Non-pigmented ciliary epithelial cell (primary cell): ENCODE results near the gene SLX9.

Experiments used
- DNase-seq: peaks from one replicate; pipeline ENCODE4 v3.0.0-alpha.2; 2010; ENCODE audit warnings: low read depth

The SLX9 gene

GRCh38 chr21:44939532-44940115 lies at the start of gene SLX9:
SLX9 (plus strand) TSS chr21:44940029; CDS start chr21:44940058, 29 bp downstream.
- no peak for DNase-seq

DNA sequence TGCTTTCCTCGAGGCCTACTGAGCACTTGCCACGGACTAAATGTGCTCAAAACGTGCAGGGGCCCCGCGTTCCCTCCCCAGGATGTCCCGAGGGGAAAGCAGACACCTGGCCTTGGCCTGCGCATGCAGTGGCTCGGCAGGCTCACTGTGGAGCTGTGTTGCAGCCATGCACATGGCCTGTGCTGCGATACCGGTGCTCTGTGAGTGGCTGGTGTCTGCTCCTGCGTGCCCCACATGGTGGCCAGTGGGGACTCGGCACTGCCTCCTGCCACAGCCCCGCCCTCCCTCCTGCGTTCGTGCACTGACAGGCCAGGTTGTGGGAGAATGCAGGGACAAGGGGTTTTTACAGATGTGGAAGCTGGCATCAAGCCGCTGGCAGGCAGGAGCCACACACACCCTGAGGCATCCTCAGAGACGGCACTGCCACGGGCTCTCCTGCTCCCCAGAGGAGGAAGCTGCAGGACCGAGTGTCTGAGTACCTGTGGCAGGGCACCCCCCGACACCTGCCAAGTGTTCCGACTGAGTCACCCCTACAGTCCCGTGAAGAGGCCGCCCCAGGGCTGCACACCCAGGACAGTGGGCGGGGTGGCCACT lies 49.4 kb upstream of the SLX9 start:
- no peak for DNase-seq

GRCh38 chr21:44890961-44891541 lies 48.8 kb upstream of the SLX9 start:
- no peak for DNase-seq

DNA sequence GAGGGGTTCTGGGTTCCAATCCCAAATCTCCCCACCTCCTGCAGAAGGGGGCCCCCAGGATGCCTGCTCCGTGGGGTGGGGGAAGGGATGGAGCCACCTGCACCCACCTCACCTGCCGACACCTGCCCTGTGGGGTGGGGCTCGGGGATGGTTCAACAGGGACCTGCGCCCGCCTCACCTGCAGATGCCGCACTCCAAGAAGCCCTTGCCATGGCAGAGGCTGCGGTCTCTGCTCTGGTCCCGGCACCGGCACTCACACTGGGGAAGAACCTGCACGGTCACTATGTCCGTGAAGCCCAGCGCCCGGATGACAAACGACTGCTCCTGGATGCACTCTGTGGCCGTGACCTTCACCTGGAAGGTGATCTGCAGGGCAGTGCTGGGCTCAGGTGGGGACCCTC lies 48.2 kb upstream of the SLX9 start:
- no peak for DNase-seq

DNA sequence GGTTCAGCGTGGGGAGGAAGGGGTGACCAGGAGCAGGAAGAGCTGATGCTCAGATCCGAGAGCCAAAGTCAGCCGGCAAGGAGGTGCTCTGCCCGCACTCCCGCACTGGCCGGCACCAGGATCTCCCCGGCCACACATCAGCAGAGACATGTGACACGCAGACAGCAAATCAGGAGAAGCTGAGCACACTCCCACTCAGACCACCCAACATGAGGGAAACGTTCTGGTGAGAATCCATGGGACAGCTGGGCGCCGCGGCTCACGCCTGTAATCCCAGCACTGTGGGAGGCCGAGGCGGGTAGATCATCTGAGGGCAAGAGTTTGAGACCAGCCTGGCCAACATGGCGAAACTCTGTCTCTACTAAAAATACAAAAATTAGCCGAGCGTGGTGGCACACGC lies 47.7 kb upstream of the SLX9 start:
- no peak for DNase-seq

- no peak for DNase-seq
Measured at GRCh38 chr21:44892536-44893277, 47.1 kb upstream of the SLX9 start.

- no peak for DNase-seq
Measured at GRCh38 chr21:44893278-44893556, 46.6 kb upstream of the SLX9 start.

DNA sequence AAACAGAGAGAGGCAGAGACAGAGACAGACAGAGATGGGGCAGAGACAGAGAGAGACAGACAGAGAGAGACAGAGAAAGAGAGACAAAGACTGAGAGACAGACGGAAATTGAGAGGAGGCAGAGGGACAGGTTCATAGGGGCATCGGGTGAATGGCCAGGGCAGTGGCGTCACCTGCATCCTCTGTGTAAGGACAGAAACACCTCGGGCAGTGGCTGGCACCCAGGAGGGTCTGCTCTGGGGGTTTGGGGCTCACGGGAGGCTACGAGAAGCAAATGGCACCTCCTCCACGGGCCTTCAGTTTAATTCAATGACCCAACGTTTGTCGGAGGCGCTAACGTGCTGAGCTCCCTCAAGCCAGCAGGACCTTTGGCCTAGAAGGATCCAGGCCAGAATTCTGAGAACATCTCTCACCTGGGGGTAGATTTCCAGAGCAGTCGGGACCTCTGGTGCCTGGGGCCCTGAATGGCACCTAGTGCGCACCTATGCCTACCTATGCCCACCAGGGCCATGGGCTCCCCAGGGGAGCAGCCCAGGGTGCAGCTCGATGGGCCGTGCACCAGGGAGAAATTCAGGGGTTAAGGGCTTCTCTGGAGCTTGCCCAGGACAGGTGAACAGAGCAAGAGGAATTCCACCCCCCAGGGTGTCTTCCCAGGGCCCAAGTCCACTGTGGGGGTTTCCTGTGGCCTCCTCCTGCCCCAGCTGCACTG lies 45.7 kb upstream of the SLX9 start:
- no peak for DNase-seq

DNA sequence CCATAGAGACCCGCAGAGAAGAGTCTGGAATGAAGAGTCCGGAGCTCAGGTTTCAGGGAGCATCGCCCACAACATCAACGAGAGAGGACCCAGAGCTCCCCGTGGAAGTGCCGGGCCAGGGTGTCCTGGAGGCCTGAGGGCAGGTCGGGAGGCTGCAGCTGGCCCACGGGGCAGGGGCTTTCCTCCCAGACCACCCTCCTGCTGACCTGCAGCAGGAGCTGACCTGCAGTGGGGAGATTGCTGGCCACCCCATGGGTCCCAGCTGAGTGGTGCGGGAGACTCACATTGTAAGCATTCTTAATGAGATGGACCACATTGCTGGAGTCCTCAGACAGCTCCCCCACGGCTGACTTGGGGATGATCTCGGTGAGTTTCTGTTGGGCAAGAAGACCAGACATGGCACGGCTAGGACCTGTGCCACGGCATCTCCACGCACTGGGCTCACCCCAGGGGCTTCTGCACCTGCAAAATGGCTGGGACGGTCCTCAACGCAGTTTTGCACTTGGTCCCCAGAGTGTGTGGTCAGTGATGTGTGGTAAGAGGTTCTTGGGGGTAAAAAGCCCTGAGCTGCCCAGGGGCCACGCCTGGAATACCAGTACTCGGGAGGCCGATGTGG lies 45.0 kb upstream of the SLX9 start:
- DNase-seq = no peak

DNA sequence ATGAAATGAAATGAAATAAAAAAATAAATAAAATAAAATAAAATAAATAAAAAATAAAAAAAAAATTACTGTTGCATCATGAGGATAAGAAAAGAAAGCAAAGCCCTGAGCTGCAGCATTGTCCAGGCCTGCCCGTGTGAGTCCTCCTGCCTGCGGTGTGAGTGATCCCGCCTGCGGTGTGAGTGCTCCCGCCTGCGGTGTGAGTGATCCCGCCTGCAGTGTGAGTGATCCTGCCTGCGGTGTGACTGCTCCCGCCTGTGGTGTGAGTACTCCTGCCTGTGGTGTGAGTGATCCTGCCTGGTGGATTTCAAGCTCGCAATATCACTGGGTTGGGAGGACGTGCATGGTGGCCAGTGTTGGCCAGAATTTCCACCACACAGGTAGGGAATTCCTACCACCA lies 44.0 kb upstream of the SLX9 start:
- DNase-seq = no peak

DNA sequence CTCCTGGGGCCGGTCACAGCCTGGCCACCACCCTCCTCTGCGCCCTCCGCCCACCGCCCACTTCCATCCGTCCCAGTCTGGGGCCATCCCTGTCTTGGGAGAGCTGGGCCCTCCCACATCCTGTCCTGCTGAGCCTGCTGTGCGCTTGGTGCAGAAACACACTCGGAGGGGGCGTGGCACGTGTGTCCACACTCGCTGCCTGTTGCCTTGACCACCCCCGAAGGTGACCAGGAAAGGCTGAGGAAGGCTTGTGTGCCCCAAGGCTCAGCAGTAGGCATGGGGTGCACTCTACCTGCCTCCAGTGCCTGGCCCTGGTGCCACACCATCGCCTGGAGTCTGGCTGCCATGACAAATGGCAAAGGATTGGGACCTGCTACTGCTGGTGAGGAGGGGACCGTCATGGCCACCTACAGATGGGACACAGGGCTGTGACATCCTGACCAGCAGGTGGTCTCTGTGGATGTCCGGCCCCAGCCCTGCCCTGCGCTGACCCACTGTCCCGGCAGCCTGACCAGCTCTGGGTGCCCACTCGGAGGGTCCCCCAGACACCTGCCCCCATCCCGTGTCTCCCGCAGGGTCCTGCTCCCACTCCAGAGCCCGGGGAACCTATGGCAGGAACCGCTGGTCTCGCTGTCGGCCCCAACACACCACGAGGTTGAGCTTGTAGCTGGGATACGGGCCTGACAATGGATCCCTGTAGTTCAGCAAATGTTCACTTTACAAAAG lies 43.1 kb upstream of the SLX9 start:
- no peak for DNase-seq

DNA sequence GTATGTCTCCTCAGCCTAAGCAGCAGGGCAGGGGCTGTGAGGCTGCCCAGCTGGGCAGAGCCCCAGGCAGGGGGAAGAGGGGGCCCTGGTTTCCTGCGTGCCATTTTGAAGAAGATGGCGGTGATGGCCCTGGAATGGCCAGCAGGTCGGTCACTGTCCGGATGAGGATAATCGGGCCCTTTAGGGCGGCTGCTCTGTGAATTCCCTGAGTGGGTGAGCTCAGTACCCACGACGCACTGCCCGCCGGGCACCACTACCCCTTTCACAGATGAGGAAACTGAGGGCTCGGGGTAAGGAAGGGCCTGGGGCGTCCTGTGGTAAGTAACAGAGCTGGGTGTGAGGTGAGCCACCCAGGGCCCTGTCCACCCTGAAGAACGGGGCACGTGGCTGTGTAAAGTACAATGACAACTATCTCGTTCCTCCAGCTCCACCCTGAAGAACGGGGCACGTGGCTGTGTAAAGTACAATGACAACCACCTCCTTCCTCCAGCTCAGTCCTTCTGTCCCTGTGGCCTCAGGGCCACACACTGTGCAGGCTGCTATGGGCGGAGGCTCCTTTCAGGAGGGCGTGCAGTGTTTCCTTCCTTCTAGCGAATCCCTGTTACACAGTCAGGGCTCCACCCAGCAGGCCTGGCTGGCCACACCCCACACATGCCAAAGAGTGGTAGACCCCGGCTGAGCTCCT lies 42.4 kb upstream of the SLX9 start:
- DNase-seq = no peak

GRCh38 chr21:44898011-44898488 lies 41.8 kb upstream of the SLX9 start:
- no peak for DNase-seq

DNA sequence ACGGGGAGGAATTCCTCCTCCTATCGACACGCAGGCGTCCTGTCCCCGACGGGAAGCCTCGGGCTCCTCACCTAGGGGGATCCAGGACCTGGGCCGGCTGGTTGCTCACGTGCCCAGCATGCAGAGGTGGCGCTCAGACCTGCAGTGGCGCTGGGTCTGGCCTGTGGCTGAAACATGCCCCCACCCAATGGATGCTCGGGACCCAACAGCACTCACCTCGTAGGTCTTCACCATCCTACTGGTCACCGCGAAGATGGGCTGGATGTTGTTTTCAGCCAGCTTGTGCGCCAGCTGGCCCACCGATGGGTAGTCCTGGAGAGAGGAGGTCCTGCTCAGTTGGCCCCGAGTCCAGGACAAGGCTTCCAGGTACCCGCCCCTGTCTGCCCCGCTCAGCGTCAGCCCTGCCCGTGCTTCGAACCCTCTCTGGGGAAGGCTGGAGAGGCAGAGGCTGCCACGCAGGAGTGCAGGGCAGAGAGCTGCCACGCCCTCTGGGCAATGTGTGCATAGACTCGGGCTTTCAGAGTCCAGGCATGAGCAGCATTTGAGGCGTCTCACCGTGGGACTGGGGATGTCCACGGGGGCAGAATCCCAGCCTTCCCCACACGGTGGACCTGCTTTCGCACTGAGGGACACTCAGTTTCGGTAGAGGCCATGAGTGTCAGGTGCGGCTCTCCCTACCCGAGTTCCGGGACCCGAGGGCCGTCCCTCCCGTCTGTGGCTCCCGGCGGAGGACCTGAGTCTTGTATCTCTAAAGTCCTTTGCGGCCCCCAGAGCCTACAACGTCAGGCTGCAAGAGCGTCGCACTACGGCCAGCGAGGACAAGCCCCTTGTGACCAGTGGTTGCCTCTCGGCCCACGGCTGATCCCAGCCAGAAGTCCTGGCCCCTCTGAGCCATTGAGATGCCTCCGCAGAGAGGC lies 40.7 kb upstream of the SLX9 start:
- no peak for DNase-seq

DNA sequence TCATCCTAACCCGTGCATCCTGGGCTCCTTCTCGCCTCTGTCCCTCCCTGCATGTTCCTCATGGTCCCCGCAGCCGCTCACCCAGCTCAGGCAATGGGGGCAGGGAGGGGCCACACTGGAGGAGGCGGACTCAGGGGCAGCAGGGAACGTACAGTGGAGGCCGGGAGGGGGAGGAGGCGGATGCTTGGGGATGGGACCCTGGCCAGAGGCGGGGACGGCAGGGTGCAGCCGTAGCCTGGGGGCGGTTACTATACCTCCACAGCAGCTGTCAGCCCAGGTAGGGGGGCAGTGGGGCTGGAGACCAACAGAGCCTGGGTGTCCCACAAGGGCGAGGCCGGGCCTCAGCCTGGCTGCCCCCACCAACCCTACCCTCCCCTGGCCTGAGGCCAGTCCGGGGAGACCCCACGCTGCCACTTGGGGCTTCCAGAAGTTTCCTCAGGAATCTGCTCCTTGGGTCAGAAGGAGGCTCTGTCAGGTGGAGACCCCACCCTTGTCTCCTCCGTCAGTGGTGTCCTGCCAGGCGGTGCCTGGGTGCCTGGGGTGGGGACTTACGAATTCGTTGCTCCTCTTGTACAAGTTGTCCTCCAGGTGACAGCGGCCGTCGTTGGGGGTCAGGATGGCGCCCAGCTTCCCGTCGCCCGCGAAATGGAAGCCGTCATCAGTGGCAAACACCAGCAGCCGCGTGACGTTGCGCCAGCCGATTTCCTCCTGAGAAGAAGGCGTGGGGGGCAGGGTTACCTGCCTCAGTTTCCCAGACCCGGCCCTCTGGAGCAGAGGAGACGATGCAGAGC lies 39.9 kb upstream of the SLX9 start:
- DNase-seq = no peak

DNA sequence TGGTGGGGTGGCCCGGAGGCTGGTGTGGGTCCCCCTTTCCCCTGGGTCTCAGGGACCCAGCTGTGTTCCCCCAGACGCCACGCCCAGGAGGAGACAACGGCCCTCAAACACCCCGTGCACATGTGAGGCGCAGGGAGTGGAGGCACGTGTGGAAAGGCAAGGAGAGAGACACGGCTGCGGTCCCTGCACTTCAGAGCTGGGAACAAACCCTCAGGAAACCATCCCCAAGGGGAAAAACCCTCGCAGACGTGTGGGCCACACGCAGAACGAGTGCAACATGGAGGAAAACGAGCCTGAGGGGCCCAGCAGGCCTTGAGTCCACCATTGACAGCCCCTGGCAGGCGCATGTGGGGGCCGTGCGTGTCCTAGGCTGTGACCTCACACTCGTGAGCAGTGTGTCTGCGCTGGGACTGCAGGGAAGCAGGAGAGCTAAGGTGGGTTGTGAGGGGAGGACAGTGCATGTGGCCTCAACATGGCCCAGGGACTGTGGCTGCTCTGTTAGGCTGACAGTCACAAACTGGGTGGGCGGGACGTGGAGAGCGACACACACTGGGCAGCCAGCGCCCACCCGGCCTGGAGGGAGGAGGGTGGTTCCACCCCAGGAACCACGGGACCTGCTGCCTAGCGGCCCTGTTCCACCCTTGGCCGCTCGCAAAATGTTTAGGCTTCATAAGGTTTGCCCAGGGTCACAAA lies 39.1 kb upstream of the SLX9 start:
- no peak for DNase-seq

DNA sequence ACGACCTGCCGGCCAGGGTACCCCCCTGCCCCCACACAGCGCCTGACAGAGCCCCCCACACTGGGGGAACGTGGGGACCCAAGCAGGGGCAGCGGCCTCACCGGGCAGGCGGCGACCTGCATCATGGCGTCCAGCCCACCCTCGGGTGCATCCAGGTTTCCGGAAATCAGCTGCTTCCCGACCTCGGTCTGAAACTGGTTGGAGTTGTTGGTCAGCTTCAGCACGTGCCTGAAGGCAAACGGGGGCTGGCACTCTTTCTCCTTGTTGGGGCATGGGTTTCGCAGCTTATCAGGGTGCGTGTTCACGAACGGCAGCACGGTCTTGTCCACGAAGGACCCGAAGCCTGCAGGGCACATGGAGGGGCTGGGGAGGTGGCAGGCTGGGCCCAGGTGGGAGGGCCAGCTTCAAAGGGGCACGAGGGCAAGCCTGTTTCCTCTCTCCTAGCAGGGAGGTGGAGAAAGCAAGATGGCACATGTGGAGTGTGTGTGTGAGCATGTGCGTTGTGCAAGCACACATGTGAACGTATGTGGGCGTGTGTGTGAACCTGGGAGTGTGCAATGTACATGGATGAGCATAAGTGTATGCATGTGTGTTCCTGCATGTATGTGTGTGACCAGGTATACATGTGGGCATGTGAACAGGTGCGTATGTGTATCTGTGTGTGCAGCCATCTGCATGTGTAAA lies 38.3 kb upstream of the SLX9 start:
- no peak for DNase-seq
